GM12864 (cell line): ENCODE data around the gene PHRF1.
"Not testable (repeated sequence)": the region's sequence is repeated elsewhere in the genome, so short reads cannot be mapped to it uniquely, and the experiment has no call there.

ENCODE experiments used
- DNase-seq: peaks from one replicate; pipeline ENCODE4 v3.0.0-alpha.2; 2011; ENCODE audit warnings: low read depth
- H3K4me3 ChIP-seq: 2 replicates; pipeline ENCODE4 v1.5.1; 2011; ENCODE audit warnings: mild to moderate bottlenecking, low read depth, low read length, control low read depth
- TF ChIP-seq, protein P1 (sequence below): IDR thresholded peaks from 2 replicates; pipeline ENCODE4 v1.5.1; 2011; ENCODE audit warnings: low read depth, mild to moderate bottlenecking, moderate library complexity, low read length, control low read depth, inconsistent platforms; ENCODE audit errors: missing control alignments

The PHRF1 gene

DNA sequence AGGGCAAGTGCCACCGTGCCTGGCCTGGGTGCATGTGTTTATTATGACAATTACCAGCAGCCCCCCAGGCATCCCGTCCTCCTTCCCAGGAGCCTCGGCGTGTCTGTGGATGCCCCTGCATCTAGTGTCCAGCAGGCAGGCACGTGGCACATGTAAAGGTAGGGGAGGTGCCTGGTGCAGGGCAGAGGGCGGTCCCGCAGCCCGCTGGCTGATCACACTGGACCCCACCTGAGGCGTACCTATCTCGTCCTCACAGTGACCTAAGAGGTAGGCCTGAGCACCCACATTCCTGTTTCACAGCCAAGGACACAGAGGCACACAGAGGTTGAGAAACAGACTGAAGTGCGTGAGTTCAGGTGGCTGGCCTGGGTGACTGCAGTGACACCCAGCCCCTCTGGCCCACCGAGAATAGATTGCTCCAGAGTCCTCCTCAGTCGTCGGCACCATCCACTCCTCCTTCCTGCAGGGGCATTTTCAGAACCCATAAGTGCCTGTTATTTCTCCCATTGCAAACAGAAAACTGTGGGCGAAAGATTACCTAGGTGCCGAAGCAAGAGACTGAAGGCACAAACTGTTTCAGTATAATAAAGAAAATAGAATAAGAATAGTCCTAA, 3.0 kb upstream of the PHRF1 start:
- TF ChIP-seq, protein P1, sequence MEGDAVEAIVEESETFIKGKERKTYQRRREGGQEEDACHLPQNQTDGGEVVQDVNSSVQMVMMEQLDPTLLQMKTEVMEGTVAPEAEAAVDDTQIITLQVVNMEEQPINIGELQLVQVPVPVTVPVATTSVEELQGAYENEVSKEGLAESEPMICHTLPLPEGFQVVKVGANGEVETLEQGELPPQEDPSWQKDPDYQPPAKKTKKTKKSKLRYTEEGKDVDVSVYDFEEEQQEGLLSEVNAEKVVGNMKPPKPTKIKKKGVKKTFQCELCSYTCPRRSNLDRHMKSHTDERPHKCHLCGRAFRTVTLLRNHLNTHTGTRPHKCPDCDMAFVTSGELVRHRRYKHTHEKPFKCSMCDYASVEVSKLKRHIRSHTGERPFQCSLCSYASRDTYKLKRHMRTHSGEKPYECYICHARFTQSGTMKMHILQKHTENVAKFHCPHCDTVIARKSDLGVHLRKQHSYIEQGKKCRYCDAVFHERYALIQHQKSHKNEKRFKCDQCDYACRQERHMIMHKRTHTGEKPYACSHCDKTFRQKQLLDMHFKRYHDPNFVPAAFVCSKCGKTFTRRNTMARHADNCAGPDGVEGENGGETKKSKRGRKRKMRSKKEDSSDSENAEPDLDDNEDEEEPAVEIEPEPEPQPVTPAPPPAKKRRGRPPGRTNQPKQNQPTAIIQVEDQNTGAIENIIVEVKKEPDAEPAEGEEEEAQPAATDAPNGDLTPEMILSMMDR = no peak
- no peak for DNase-seq
- no peak overlapping the region for H3K4me3 ChIP-seq

DNA sequence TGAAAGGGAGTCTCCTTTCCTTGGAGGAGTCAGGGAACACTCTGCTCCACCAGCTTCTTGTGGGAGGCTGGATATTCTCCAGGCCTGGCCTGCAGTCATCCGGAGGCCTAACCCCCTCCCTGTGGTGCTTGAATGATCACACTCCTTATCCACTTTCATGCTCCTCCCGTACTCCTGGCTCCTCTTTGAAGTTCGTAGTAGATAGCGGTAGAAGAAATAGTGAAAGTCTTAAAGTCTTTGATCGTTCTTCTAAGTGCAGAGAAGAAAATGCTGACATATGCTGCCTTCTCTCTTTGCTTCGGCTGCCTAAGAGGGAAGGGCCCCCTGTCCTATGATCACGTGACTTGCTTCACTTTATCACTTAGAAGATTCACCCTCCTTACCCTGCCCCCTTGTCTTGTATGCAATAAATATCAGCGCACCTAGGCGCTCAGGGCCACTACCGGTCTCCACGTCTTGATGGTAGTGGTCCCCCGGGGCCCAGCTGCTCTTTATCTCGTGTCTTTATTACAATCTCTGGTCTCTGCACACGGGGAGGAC, 2.2 kb upstream of the PHRF1 start:
- DNase-seq, H3K4me3 ChIP-seq: not testable (repeated sequence)

DNA sequence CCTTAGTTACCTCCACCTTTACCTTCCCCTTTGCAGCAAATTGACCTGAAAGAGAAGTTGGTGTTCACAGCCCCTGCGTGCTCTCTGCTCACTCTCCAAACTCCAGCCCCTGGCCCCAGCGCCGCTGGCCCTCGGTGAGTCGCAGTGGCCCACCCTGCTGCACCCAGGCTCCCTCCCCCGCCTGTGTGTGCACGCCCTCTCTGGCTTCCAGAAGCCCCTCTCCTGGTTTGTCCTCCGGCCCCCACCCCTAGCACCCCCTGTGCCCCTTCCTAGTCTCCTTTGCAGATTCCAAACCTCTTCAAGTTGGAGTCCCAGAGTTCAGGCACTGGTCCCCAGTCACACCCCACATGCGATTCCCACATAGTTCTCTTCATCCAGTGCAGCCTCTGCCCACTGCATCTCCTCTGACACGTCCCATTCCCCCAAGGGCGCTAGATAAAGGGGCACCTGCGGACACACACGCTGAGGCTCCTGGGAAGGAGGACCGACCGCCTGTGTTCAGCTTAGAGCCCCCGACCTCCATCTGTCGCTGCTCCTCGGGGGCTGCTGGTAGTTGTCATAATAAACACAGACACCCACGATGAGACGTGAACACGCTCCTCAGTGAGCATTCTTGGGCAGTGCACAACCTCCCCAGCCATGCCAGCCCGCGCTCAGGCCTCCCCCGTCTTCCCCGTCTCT, 1.5 kb upstream of the PHRF1 start:
- TF ChIP-seq, protein P1 = no peak
- H3K4me3 ChIP-seq = peak overlapping the region; percentile 75
- no peak for DNase-seq

DNA sequence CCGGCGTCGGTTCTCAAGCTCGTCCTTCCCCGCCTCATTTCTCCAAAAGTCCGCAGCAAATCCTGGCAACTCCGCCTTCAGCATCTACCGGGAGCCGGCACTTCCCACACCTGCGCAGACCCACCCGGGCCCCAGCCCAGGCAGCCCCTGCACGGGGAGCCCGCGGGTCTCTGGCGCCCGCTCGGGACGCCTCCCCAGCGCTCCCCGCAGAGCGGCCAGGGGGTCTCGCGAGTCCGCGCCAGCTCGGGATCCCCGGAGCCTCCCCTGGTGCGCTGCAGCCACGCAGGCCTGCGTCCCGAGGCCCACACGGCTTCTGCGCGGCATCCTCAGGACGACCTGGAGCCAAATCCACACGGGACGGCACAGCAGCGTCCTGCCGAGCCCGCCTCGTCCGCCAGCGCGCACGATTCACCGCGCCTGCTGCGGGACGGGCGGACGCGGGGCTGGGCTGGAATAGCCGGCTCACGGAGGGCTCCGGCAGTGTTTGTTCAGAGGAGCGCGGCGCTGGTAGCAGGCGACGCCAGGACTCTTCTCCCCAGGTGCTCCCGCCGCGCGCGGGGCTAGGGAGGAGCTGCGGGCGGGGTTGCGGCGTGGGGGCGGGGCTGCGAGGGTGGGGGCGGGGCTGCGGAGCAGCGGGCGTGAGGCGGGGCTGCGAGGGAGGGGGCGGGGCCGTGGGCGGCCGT, 816 bp upstream of the PHRF1 start:
- no peak for DNase-seq
- H3K4me3 ChIP-seq = peak overlapping the region; percentile 75
- TF ChIP-seq, protein P1 = no peak

DNA sequence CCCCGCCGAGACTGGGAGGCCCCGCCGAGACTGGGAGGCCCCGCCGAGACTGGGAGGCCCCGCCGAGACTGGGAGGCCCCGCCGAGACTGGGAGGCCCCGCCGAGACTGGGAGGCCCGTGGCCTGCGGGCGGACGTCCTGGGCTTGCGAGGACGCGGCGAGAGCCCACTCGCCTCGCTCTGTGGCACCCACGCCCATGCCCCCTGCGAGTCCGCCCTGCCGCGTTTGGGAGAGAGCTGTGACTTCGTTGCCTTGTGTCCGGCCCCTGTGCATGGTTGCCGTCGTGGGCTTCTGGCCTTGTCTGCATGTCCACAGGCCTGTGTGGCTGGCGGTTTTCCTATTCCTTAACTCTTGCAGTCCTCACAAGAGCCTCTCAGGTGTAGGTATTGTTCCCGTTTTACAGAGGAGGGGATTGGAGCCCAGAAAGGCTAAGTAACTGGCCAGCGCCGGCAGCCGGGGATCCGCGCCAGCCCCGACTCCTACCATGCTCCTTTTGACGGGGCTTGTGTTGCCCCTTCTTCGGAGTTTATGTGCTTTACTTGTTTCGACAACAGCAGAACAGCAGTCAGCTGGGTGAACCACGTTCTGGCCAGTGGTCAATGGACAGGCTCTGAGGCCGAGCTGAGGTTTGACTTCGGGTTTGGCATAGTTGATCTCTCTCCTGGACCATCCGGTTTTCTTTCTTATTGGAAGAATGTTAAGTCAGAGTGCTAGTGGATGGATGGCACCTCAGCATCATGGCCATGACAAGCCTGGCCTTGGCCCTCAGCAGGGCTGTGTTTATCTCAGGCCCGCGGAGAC, 741 bp downstream of the PHRF1 start:
- TF ChIP-seq, protein P1 = no peak
- no peak for DNase-seq
- peak overlapping the region; percentile 72 for H3K4me3 ChIP-seq

DNA sequence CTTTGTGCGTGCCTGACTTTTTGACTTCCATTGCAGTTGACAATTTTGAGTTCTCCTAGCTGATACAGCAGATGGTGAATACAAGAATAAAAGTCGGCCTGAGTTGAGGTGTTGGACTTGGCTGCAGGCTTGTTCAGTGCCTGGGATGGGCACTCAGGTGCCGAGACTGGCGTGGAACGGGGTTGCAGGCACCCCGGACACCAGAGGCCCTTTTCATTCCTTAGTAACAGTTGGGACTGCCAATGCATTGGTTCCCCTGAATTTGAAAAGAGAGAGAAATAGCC, 1.3 kb downstream of the PHRF1 start:
- TF ChIP-seq, protein P1 = no peak
- no peak for DNase-seq
- H3K4me3 ChIP-seq = peak overlapping the region; percentile 72
